GM23338 (cell line): ENCODE results near the gene C6orf136. TPM values are rescaled to one million over a fixed set of nuclear protein-coding genes. Genes with fewer than 3 reads are reported as not detected.

Experiments
- ATAC-seq: fragments of 200-7000 bp; cut with Tn5 transposase; 3 replicates; pipeline ENCODE4 v1.9.1; 2020
- DNase-seq: peaks from one replicate; pipeline ENCODE4 v3.0.0-alpha.2; 2015; ENCODE audit warnings: low spot score
- H2AFZ ChIP-seq: fragments of 200-600 bp; sonication (generic); 2 replicates; pipeline ENCODE4 v1.8.0; 2016; ENCODE audit warnings: antibody characterized with exemption, mild to moderate bottlenecking, moderate library complexity
- H3F3A ChIP-seq: fragments of 200-600 bp; sonication (generic); replicated peaks from 2 replicates; pipeline ENCODE4 v1.8.0; 2017; ENCODE audit warnings: antibody characterized with exemption, mixed run types, low read depth
- H3K27ac ChIP-seq: fragments of 200-600 bp; sonication (generic); 2 replicates; pipeline ENCODE4 v1.6.1; 2016; ENCODE audit warnings: low read depth
- H3K27me3 ChIP-seq: fragments of 200-600 bp; sonication (generic); 2 replicates; pipeline ENCODE4 v1.8.0; 2016; ENCODE audit warnings: mild to moderate bottlenecking, mixed run types, moderate library complexity; ENCODE audit not compliant: insufficient read depth
- H3K36me3 ChIP-seq: fragments of 200-600 bp; sonication (generic); 2 replicates; pipeline ENCODE4 v1.8.0; 2016; ENCODE audit warnings: mild to moderate bottlenecking; ENCODE audit not compliant: insufficient read depth
- H3K4me1 ChIP-seq: fragments of 200-600 bp; sonication (generic); 2 replicates; pipeline ENCODE4 v1.8.0; 2016; ENCODE audit warnings: mild to moderate bottlenecking, moderate library complexity; ENCODE audit not compliant: insufficient read depth
- H3K4me2 ChIP-seq: fragments of 200-600 bp; sonication (generic); 2 replicates; pipeline ENCODE4 v1.7.1; 2017; ENCODE audit warnings: mixed run types
- H3K4me3 ChIP-seq: fragments of 200-600 bp; sonication (generic); 2 replicates; pipeline ENCODE4 v1.6.1; 2016; ENCODE audit warnings: mixed run types
- H3K79me2 ChIP-seq: fragments of 200-600 bp; sonication (generic); replicated peaks from 2 replicates; pipeline ENCODE4 v1.8.0; 2017; ENCODE audit warnings: mild to moderate bottlenecking; ENCODE audit not compliant: insufficient read depth
- H3K9me2 ChIP-seq: fragments of 200-600 bp; sonication (generic); 2 replicates; pipeline ENCODE4 v1.8.0; 2017; ENCODE audit not compliant: insufficient read depth
- H4K20me1 ChIP-seq: fragments of 200-600 bp; sonication (generic); replicated peaks from 2 replicates; pipeline ENCODE4 v1.8.0; 2017; ENCODE audit warnings: mild to moderate bottlenecking; ENCODE audit not compliant: insufficient read depth
- H3K27ac Mint-ChIP-seq: 2 replicates; pipeline ENCODE4 v1.8.0; 2020; ENCODE audit warnings: inconsistent platforms, mild to moderate bottlenecking, moderate library complexity, mixed read lengths
- H3K27me3 Mint-ChIP-seq: 3 replicates; pipeline ENCODE4 v1.8.0; 2022; ENCODE audit warnings: low read depth, mild to moderate bottlenecking, moderate library complexity, mixed read lengths, inconsistent platforms; ENCODE audit not compliant: insufficient read depth, poor library complexity
- H3K36me3 Mint-ChIP-seq: 3 replicates; pipeline ENCODE4 v1.8.0; 2021; ENCODE audit warnings: low read depth, mild to moderate bottlenecking, inconsistent platforms, moderate library complexity, mixed read lengths
- H3K4me1 Mint-ChIP-seq: 3 replicates; pipeline ENCODE4 v1.8.0; 2020; ENCODE audit warnings: mild to moderate bottlenecking, inconsistent platforms, mixed read lengths
- H3K4me3 Mint-ChIP-seq: 3 replicates; pipeline ENCODE4 v1.8.0; 2021; ENCODE audit warnings: moderate library complexity, mild to moderate bottlenecking, inconsistent platforms, mixed read lengths
- H3K9me3 Mint-ChIP-seq: 3 replicates; pipeline ENCODE4 v1.8.0; 2020; ENCODE audit warnings: moderate library complexity, mild to moderate bottlenecking, inconsistent platforms, mixed read lengths
- CREB1 ChIP-seq: fragments of 250-450 bp; sonication (Bioruptor Pico); IDR thresholded peaks from 2 replicates; pipeline ENCODE4 v1.5.0; 2020; ENCODE audit warnings: low read depth, mild to moderate bottlenecking, moderate library complexity
- NANOG ChIP-seq: IDR thresholded peaks from 2 replicates; pipeline ENCODE4 v1.6.1; 2016; ENCODE audit warnings: antibody characterized with exemption, borderline replicate concordance
- POLR2AphosphoS5 ChIP-seq: IDR thresholded peaks from 2 replicates; pipeline ENCODE4 v1.6.1; 2016; ENCODE audit warnings: antibody characterized with exemption, low read depth
- STAT1 ChIP-seq: IDR thresholded peaks from one replicate; pipeline ENCODE4 v1.6.1; 2016; ENCODE audit warnings: antibody characterized with exemption; ENCODE audit not compliant: unreplicated experiment
- ZNF114 ChIP-seq: fragments of 250-450 bp; sonication (Bioruptor Pico); IDR thresholded peaks from 2 replicates; pipeline ENCODE4 v1.5.0; 2020; ENCODE audit warnings: mild to moderate bottlenecking, moderate library complexity
- ZNF331 ChIP-seq: fragments of 250-450 bp; sonication (Bioruptor Pico); IDR thresholded peaks from 2 replicates; pipeline ENCODE4 v1.5.0; 2020; ENCODE audit warnings: low read depth, mild to moderate bottlenecking, moderate library complexity
- polyA plus RNA-seq: library from polyadenylated mRNA; unstranded; fragments of >200 nt; fragmentation: Nextera tagmentation; extraction: Ambion mirVana; gene quantifications from 2 replicates; pipeline ENCODE4 v1.2.1, GENCODE V29; 2016
- total RNA-seq: library from RNA; depleted of rRNA; stranded (reverse); fragments of >200 nt; shearing (Covaris generic); gene quantifications from 2 replicates; pipeline ENCODE4 v1.2.3, GENCODE V29; 2014
- TF ChIP-seq, protein P1 (sequence below), 2 experiments: fragments of 200-600 bp in 1 of 2; sonication (generic) in 1 of 2; conservative IDR thresholded peaks; 2 replicates each; pipeline versions ENCODE4 v1.5.1 to v1.6.1; 2016 to 2017; ENCODE audit warnings: antibody characterized with exemption in 2 of 2, low read depth in 2 of 2, mild to moderate bottlenecking in 2 of 2, moderate library complexity in 1 of 2
- TF ChIP-seq, protein P2 (sequence below): fragments of 250-450 bp; sonication (Bioruptor Pico); IDR thresholded peaks from 2 replicates; pipeline ENCODE4 v1.5.0; 2020; ENCODE audit warnings: mild to moderate bottlenecking, moderate library complexity
- TF ChIP-seq, protein P3 (sequence below): IDR thresholded peaks from 2 replicates; pipeline ENCODE4 v1.6.1; 2016; ENCODE audit warnings: antibody characterized with exemption
- TF ChIP-seq, protein P4 (sequence below): IDR thresholded peaks from one replicate; pipeline ENCODE4 v1.6.1; 2018; ENCODE audit warnings: antibody characterized with exemption; ENCODE audit not compliant: unreplicated experiment

C6orf136 gene
- total and polyA plus RNA-seq, 2 experiments from 2014 or later = 12.5 to 27.5 TPM

DNA sequence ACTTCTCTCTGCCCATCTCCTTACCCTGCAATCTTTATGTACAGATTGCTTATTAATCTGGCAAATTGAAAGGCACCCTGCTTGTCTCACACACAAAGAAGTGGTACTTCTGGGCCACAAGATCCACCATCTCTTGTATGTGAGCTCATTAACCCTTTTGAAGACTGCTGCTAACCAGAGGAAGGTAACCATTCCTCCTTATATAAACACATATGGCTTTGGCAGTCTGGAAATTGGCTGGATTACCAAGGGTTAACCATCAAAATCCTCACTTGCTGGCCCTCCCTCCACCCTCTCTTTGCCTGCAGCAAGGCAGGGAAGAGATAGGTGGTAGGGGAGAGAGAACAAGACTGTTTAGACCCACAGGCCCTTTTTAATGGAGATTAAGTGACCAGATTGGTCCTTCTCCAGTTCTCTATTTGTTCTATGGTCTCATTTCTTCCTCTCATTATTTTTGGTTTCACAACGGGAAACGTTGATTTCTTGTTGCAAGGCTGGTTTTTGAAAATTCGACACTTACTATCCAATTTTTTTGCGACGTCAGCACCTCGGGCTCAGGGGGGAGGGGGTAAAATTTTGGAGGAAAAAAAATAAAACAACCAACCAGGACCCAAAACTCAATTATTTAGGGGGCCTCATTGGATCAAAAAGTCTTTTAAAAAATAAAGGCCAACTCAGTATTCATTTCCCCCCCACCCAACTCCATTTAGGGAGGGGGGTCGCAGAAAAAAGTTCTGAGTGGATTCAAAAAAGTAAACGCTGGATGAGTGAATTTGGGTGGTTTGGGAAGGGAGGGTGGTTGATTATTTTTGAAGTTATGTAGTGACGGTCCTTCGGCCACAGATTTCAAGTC is 30.7 kb upstream of the C6orf136 start:
- DNase-seq (peak; percentile 63), ATAC-seq (no peak)
- peaks cover 18% of the 10 kb centered on the region; the same call in 2 of the 3 replicates for H3K9me3 Mint-ChIP-seq
- Histone ChIP-seq H4K20me1 (peaks cover 5% of the 10 kb centered on the region; the same call in 1 of the 2 replicates), H3K4me3 (peak overlapping the region; percentile 56), H3K4me1 (peaks cover 19% of the 10 kb centered on the region), H3K79me2 (peaks cover 54% of the 10 kb centered on the region), H3F3A (peaks cover 7% of the 10 kb centered on the region; the same call in 1 of the 2 replicates), H3K9me2 (no peaks in the 10 kb centered on the region), H2AFZ (no peak overlapping the region), H3K4me2 (peak overlapping the region; percentile 74), H3K27me3 (no peaks in the 10 kb centered on the region), H3K36me3 (peaks cover 21% of the 10 kb centered on the region; the same call in 1 of the 2 replicates), H3K27ac (peak overlapping the region; percentile 98)
- H3K27ac Mint-ChIP-seq = peak overlapping the region; percentile 100
- H3K27me3 Mint-ChIP-seq = peaks cover 40% of the 10 kb centered on the region
- H3K4me3 Mint-ChIP-seq = peak overlapping the region; percentile 96
- TF ChIP-seq NANOG = no peak
- TF ChIP-seq, protein P1, sequence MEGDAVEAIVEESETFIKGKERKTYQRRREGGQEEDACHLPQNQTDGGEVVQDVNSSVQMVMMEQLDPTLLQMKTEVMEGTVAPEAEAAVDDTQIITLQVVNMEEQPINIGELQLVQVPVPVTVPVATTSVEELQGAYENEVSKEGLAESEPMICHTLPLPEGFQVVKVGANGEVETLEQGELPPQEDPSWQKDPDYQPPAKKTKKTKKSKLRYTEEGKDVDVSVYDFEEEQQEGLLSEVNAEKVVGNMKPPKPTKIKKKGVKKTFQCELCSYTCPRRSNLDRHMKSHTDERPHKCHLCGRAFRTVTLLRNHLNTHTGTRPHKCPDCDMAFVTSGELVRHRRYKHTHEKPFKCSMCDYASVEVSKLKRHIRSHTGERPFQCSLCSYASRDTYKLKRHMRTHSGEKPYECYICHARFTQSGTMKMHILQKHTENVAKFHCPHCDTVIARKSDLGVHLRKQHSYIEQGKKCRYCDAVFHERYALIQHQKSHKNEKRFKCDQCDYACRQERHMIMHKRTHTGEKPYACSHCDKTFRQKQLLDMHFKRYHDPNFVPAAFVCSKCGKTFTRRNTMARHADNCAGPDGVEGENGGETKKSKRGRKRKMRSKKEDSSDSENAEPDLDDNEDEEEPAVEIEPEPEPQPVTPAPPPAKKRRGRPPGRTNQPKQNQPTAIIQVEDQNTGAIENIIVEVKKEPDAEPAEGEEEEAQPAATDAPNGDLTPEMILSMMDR (conservative IDR thresholded peaks at IDR 0.05; ENCODE audit: low read depth in 2 of 2) = no peak
- TF ChIP-seq POLR2AphosphoS5 = peak; percentile 74
- no peak for TF ChIP-seq STAT1
- TF ChIP-seq ZNF114 (CRISPR knock-in tag) = no peak
- TF ChIP-seq, protein P2, sequence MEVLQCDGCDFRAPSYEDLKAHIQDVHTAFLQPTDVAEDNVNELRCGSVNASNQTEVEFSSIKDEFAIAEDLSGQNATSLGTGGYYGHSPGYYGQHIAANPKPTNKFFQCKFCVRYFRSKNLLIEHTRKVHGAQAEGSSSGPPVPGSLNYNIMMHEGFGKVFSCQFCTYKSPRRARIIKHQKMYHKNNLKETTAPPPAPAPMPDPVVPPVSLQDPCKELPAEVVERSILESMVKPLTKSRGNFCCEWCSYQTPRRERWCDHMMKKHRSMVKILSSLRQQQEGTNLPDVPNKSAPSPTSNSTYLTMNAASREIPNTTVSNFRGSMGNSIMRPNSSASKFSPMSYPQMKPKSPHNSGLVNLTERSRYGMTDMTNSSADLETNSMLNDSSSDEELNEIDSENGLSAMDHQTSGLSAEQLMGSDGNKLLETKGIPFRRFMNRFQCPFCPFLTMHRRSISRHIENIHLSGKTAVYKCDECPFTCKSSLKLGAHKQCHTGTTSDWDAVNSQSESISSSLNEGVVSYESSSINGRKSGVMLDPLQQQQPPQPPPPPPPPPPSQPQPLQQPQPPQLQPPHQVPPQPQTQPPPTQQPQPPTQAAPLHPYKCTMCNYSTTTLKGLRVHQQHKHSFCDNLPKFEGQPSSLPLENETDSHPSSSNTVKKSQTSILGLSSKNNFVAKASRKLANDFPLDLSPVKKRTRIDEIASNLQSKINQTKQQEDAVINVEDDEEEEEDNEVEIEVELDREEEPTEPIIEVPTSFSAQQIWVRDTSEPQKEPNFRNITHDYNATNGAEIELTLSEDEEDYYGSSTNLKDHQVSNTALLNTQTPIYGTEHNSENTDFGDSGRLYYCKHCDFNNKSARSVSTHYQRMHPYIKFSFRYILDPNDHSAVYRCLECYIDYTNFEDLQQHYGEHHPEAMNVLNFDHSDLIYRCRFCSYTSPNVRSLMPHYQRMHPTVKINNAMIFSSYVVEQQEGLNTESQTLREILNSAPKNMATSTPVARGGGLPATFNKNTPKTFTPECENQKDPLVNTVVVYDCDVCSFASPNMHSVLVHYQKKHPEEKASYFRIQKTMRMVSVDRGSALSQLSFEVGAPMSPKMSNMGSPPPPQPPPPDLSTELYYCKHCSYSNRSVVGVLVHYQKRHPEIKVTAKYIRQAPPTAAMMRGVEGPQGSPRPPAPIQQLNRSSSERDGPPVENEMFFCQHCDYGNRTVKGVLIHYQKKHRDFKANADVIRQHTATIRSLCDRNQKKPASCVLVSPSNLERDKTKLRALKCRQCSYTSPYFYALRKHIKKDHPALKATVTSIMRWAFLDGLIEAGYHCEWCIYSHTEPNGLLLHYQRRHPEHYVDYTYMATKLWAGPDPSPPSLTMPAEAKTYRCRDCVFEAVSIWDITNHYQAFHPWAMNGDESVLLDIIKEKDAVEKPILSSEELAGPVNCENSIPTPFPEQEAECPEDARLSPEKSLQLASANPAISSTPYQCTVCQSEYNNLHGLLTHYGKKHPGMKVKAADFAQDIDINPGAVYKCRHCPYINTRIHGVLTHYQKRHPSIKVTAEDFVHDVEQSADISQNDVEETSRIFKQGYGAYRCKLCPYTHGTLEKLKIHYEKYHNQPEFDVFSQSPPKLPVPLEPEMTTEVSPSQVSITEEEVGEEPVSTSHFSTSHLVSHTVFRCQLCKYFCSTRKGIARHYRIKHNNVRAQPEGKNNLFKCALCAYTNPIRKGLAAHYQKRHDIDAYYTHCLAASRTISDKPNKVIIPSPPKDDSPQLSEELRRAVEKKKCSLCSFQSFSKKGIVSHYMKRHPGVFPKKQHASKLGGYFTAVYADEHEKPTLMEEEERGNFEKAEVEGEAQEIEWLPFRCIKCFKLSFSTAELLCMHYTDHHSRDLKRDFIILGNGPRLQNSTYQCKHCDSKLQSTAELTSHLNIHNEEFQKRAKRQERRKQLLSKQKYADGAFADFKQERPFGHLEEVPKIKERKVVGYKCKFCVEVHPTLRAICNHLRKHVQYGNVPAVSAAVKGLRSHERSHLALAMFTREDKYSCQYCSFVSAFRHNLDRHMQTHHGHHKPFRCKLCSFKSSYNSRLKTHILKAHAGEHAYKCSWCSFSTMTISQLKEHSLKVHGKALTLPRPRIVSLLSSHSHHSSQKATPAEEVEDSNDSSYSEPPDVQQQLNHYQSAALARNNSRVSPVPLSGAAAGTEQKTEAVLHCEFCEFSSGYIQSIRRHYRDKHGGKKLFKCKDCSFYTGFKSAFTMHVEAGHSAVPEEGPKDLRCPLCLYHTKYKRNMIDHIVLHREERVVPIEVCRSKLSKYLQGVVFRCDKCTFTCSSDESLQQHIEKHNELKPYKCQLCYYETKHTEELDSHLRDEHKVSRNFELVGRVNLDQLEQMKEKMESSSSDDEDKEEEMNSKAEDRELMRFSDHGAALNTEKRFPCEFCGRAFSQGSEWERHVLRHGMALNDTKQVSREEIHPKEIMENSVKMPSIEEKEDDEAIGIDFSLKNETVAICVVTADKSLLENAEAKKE (CRISPR knock-in tag) = no peak
- TF ChIP-seq, protein P3, sequence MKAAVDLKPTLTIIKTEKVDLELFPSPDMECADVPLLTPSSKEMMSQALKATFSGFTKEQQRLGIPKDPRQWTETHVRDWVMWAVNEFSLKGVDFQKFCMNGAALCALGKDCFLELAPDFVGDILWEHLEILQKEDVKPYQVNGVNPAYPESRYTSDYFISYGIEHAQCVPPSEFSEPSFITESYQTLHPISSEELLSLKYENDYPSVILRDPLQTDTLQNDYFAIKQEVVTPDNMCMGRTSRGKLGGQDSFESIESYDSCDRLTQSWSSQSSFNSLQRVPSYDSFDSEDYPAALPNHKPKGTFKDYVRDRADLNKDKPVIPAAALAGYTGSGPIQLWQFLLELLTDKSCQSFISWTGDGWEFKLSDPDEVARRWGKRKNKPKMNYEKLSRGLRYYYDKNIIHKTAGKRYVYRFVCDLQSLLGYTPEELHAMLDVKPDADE = no peak
- TF ChIP-seq, protein P4, sequence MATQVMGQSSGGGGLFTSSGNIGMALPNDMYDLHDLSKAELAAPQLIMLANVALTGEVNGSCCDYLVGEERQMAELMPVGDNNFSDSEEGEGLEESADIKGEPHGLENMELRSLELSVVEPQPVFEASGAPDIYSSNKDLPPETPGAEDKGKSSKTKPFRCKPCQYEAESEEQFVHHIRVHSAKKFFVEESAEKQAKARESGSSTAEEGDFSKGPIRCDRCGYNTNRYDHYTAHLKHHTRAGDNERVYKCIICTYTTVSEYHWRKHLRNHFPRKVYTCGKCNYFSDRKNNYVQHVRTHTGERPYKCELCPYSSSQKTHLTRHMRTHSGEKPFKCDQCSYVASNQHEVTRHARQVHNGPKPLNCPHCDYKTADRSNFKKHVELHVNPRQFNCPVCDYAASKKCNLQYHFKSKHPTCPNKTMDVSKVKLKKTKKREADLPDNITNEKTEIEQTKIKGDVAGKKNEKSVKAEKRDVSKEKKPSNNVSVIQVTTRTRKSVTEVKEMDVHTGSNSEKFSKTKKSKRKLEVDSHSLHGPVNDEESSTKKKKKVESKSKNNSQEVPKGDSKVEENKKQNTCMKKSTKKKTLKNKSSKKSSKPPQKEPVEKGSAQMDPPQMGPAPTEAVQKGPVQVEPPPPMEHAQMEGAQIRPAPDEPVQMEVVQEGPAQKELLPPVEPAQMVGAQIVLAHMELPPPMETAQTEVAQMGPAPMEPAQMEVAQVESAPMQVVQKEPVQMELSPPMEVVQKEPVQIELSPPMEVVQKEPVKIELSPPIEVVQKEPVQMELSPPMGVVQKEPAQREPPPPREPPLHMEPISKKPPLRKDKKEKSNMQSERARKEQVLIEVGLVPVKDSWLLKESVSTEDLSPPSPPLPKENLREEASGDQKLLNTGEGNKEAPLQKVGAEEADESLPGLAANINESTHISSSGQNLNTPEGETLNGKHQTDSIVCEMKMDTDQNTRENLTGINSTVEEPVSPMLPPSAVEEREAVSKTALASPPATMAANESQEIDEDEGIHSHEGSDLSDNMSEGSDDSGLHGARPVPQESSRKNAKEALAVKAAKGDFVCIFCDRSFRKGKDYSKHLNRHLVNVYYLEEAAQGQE = no peak
- TF ChIP-seq CREB1 (CRISPR knock-in tag) = peak; percentile 21; the same call in 1 of the 2 replicates
- TF ChIP-seq ZNF331 (CRISPR knock-in tag) = no peak
- H3K4me1 Mint-ChIP-seq = peaks cover 33% of the 10 kb centered on the region
- peaks cover 73% of the 10 kb centered on the region for H3K36me3 Mint-ChIP-seq
